Urinary bladder (tissue), 4 donors: ENCODE results near the gene FCN2. TPM values are rescaled to one million over a fixed set of nuclear protein-coding genes. Genes with fewer than 3 reads are reported as not detected.

Experiments used
- DNase-seq: peaks from one replicate; pipeline ENCODE4 v3.0.0-alpha.2; 2015; ENCODE audit errors: extremely low spot score
- H3K27ac ChIP-seq: one replicate; pipeline ENCODE4 v1.5.1; 2013; ENCODE audit warnings: low read depth, mild to moderate bottlenecking, moderate library complexity
- H3K36me3 ChIP-seq: one replicate; pipeline ENCODE4 v1.6.1; 2013; ENCODE audit warnings: mild to moderate bottlenecking, moderate library complexity; ENCODE audit not compliant: insufficient read depth
- H3K4me1 ChIP-seq: one replicate; pipeline ENCODE4 v1.6.1; 2013; ENCODE audit warnings: mild to moderate bottlenecking, moderate library complexity; ENCODE audit not compliant: insufficient read depth
- H3K4me3 ChIP-seq: one replicate; pipeline ENCODE4 v1.5.1; 2013; ENCODE audit warnings: low read depth, low read length
- WGBS: extraction: QIAGEN DNeasy Blood & Tissue Kit; methylation state at CpG from one replicate; pipeline ENCODE4 v1.1.7; 2013; 5-methylcytosine and 5-hydroxymethylcytosine counted together
- polyA plus RNA-seq: library from polyadenylated mRNA; stranded (reverse); fragments of 200-250 nt; gene quantifications from one replicate; pipeline ENCODE4 v1.2.3, GENCODE V29; 2013
- total RNA-seq: library from RNA; depleted of rRNA; stranded (reverse); fragments of >200 nt; gene quantifications from one replicate; pipeline ENCODE4 v1.2.3, GENCODE V29; 2014
- donor health status: healthy with polysubstance abuse.
- donor health status: healthy.

The FCN2 gene
- total and polyA plus RNA-seq, 2 donors, result 0.37 TPM; not detected in 1

- no peak overlapping the region for H3K4me3 ChIP-seq
- H3K27ac ChIP-seq, result no peak overlapping the region
- no peaks in the 10 kb centered on the region for H3K36me3 ChIP-seq
- DNase-seq, result no peak
- 88% methylated on average over 25 of the region's 25 CpGs for WGBS
- no peaks in the 10 kb centered on the region for H3K4me1 ChIP-seq
These were observed 11.7 kb upstream of the FCN2 start for GRCh38 chr9:134868751-134869553.

- 86% methylated on average over 17 of the region's 17 CpGs for WGBS
- no peak overlapping the region for H3K4me3 ChIP-seq
These were observed 10.9 kb upstream of the FCN2 start for GRCh38 chr9:134869554-134870300.

DNA sequence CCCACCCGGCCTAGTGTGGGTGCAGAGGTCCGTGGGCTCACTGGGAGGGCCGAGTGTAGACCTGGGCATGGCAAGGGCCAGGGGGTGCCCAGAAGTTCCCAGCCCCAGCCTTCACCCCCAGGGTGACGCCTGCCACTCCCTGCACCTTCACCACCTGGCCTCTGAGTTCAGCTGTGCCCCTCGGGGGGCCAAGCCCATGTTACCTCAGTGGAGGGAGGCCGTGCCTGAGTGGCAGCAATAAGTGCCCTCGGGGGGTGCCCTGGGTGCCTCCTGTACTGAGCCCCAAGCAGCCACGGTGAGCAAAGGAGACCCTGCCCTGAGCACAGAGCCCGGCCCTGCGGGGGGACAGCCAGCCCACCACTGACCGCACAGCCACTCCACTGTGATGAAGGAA lies 10.3 kb upstream of the FCN2 start:
- H3K27ac ChIP-seq, result no peak overlapping the region
- H3K4me3 ChIP-seq, result no peak overlapping the region
- WGBS, result 89% methylated on average over 11 of the region's 11 CpGs
- no peaks in the 10 kb centered on the region for H3K36me3 ChIP-seq
- H3K4me1 ChIP-seq, result no peaks in the 10 kb centered on the region
- DNase-seq, result no peak

More at GRCh38 chr9:134869554-134870300, 10.9 kb upstream of the FCN2 start:
- Histone ChIP-seq H3K36me3 (no peaks in the 10 kb centered on the region), H3K4me1 (no peaks in the 10 kb centered on the region), H3K27ac (no peak overlapping the region)
- no peak for DNase-seq

DNA sequence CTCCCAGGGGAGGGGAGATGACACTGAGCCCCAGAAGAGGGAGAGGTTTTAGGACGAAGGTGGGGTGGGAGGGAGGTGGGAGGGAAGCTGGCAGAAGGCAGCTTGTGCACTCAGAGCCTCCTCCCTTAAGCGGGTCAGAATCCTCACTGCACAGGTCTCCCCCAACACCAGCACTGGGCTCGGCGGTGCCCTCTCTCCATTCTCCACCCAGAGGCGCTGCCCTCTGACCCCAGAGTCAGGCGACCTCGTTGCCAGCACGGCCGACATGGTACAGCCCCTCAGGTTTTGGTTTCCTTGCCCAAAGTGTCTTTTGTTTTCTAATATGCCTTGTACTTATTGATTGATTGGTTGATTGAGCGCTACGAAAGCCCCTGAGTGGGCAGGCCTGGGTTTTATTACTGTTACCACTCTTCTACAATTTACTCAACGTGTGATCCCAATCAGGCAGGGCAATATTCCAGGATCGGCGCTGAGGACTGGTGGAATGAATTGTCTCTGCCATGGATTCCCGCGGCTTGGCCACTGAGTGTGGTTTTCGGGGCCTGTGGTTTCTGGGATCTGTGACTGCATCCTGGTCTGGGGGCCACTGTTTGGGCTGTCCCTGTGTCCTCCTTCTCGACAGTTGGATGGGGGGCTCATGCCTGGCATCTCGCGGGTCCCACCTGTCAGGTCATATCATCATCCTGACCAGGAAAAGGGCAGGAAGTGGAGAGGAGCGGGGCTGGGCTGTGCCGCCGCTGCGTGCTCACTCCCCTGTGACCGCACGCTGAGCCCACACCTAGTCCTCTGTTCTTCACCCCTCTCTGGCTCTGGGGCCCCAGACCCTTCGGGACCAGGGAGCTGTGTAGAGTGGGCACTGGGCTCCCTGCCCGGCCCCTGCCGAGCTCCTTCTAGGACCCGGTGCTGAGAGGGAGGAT lies 9.6 kb upstream of the FCN2 start:
- no peak overlapping the region for H3K27ac ChIP-seq

GRCh38 chr9:134871697-134872340 lies 8.8 kb upstream of the FCN2 start:
- H3K4me1 ChIP-seq, result no peaks in the 10 kb centered on the region
- no peak overlapping the region for H3K27ac ChIP-seq
- no peak overlapping the region for H3K4me3 ChIP-seq
- WGBS, result 23% methylated on average over 16 of the region's 16 CpGs
- H3K36me3 ChIP-seq, result no peaks in the 10 kb centered on the region
- DNase-seq, result peak; percentile 20

More for the DNA sequence above, 9.6 kb upstream of the FCN2 start:
- Histone ChIP-seq H3K36me3 (no peaks in the 10 kb centered on the region), H3K4me1 (no peaks in the 10 kb centered on the region), H3K4me3 (no peak overlapping the region)
- no peak for DNase-seq
- WGBS, result 72% methylated on average over 30 of the region's 30 CpGs

GRCh38 chr9:134872482-134873231 lies 8.0 kb upstream of the FCN2 start:
- Histone ChIP-seq H3K27ac (no peak overlapping the region), H3K4me3 (no peak overlapping the region), H3K4me1 (no peaks in the 10 kb centered on the region), H3K36me3 (no peaks in the 10 kb centered on the region)
- WGBS, result 77% methylated on average over 24 of the region's 24 CpGs
- DNase-seq, result no peak

DNA sequence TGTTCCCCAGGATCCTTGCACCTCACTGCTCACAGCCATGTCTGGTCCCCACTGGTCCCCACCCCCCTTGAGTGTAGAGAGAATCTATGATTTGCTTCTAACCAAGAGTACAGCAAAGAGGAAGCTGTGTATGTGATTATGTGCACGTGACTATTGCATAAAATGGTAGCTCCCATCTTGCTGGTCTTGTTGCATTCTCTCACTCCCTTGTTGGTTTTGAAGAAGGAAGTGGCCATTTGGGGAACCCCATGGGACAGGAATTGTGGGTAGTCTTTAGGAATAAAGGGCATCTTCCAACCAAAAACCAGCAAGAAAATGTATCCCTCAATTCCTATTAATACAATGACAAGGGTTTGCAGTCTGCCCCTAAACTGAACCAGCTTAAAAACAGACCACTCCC lies 5.2 kb upstream of the FCN2 start:
- no peaks in the 10 kb centered on the region for H3K36me3 ChIP-seq
- H3K27ac ChIP-seq, result no peak overlapping the region
- no peak for DNase-seq
- 74% methylated on average over 1 of the region's 1 CpG for WGBS
- no peak overlapping the region for H3K4me3 ChIP-seq
- no peaks in the 10 kb centered on the region for H3K4me1 ChIP-seq

- 91% methylated on average over 4 of the region's 4 CpGs for WGBS
- DNase-seq, result no peak
These were observed 3.1 kb upstream of the FCN2 start for GRCh38 chr9:134877541-134877940.

DNA sequence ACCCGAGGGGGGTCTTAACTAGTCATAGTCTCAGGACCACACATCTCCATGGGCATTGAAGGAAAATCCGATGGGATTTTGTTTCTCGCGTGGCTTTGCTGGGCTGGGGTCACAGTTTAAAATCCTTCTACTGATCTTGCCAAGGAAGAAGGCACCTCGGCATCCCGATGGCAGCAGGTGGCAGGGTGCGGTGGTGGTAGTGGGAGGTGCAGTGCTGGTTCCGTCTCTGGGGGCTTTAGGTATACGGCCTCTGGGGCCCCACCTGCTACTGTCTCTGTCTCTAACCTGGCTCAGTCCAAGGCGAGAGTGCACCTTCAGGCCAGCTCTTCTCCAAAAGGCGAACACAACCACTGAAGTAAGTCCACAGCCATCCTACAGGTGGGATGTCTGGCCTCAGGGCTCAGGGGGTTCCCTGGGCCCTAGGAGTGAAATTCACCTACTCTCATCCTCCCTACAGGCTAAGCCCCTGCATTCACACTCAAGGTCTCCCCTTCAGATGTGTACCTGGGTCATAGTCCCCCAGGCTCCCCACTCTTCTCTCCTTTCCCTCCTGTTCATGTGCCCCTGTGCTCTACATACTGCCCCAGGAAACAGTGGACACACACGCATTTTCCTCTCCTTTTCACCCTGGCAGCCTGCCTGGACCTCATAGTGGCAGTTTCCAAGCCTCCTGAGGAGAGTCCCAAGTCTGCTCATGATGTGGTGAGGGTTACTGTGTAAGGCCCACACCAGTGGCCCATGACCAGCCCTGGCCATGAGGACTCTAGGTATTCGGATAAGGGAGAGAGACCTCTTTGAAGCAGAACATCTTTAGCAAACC lies 736 bp upstream of the FCN2 start:
- 91% methylated on average over 13 of the region's 13 CpGs for WGBS
- H3K36me3 ChIP-seq, result no peaks in the 10 kb centered on the region
- no peak overlapping the region for H3K27ac ChIP-seq
- no peak for DNase-seq
- no peaks in the 10 kb centered on the region for H3K4me1 ChIP-seq
- H3K4me3 ChIP-seq, result no peak overlapping the region

More at GRCh38 chr9:134877541-134877940, 3.1 kb upstream of the FCN2 start:
- H3K4me3 ChIP-seq, result no peak overlapping the region
- H3K4me1 ChIP-seq, result no peaks in the 10 kb centered on the region
- no peaks in the 10 kb centered on the region for H3K36me3 ChIP-seq
- no peak overlapping the region for H3K27ac ChIP-seq

DNA sequence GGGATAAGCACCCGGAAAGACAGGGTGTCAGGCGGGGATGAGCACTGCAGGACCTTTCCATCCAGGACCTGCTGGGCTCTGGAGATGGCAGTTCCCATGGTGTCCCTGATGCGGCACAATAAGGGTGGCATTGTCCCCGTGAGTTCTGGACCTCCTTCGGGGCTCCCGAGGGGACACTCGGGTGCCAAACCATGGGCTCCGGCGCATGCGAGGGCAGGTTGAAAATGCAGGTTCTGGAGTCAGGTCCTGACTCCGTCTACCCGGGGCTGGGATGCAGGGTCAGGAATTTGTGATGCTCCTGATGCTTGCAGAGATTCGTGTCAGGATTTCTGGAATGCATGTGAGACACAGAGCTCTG lies 682 bp downstream of the FCN2 start:
- no peaks in the 10 kb centered on the region for H3K4me1 ChIP-seq
- DNase-seq, result no peak
- no peaks in the 10 kb centered on the region for H3K36me3 ChIP-seq
- WGBS, result 90% methylated on average over 13 of the region's 13 CpGs
- H3K27ac ChIP-seq, result no peak overlapping the region
- no peak overlapping the region for H3K4me3 ChIP-seq

GRCh38 chr9:134882204-134882785 lies 1.7 kb downstream of the FCN2 start:
- Histone ChIP-seq H3K27ac (no peak overlapping the region), H3K36me3 (no peaks in the 10 kb centered on the region), H3K4me3 (no peak overlapping the region), H3K4me1 (no peaks in the 10 kb centered on the region)
- DNase-seq, result no peak
- 83% methylated on average over 3 of the region's 3 CpGs for WGBS
